HG03520 (cell line): ENCODE measurements around the gene TINCR.
"Not testable (repeated sequence)": the region's sequence is repeated elsewhere in the genome, so short reads cannot be mapped to it uniquely, and the experiment has no call there.

Experiments
- ATAC-seq: cut with Tn5 transposase; IDR thresholded peaks from one replicate; pipeline ENCODE4 v1.9.1; 2021; ENCODE audit warnings: mild to moderate bottlenecking, moderate library complexity; ENCODE audit not compliant: unreplicated experiment

The TINCR gene

DNA sequence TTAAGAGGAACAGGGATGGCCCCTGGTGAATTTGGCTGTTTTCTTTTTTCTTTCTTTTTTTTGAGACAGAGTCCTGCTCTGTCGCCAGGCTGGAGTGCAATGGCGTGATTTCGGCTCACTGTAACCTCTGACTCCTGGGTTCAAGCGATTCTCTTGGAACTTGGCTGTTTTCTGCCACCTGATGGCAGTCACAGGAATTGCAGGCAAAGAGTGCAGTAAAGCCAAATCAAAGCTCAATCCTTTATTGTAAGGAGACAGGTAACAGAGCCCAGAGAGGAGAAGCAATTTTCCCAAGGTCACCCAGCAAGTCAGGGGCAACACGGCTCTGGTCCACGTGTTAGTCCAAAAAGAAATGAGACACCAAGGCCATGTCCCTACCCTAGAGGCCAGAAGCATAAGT lies 6.2 kb downstream of the TINCR start:
- ATAC-seq, result no peak

DNA sequence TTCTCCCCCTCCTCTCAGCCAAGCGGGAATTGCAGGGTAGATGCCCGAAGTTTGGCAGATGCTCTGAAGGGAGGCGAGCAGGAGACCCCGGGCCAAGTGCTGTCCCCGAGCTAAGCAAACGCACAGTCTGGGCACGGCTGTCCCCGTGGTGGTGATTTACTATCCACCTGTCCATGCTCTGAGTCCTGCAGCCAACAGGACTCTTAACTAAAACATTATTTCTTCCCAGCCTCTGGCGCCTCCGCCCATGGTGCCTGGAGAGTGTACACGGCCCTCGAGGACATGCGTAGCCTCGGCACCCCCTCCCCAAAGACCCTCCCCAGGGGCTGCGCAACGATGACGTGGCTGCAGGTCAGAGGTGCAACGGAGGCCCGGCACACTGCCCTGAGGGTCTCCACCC lies 7.6 kb downstream of the TINCR start:
- ATAC-seq, result no peak

DNA sequence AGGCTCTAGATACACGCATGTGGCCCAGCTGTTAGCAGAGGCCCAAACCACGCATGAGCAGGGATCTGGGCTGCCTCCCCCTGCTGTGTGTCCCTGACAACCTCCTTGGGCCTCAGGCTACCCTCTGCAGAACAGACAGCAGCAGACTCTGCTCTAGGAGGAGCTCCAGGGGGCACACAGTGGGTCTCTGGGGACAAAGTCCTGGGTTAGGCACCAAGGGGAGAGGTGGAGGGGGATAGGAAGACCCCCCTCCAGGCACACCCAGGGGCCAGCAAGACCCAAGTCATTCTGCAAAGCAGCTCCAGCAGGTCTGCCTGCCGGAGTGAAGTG lies 8.0 kb downstream of the TINCR start:
- no peak for ATAC-seq

DNA sequence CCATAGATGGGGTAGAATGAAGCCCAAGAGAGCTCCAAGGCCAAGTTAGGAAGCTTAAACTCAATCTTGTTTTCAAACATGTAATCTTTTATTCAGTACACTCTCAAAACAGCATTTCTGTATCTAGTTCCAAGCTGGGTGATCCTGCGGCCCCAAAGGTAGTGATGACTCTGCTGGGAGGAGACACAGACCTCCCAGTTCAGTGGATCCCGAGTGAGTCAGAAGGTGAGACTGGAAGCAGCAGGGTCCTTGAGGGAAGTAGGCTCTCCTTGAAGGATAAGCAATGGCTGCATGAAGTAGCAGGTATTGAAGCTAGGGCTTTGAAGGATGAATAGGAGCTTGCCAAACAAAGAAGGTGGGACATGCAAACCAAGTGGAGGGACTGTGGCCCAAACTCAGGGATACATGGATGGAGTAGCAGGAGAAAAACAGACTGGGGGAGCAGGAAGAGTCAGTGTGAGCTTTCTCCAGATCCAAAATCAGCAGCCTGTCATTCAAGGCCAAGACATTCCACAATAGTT lies 9.6 kb downstream of the TINCR start:
- ATAC-seq, result no peak

DNA sequence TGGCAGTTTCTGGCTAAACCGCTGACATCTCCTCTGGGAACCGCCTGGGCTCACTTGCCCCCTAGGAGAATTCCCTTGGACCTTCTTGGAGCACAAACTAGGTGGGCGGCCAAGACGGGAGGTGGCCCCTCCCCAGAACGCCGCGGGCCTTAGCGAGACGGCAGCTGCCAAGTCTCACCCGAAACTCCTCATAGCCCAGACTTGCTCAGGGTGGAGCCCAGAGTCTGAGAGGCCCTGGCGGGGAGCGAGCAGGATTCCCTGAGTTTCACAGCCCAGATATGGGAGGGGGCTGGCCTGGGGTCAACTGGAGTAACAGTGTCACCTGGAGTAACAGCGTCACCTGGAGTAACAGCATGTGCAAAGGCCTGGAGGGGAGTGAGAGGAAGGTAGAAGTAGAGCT lies 10.1 kb downstream of the TINCR start:
- no peak for ATAC-seq

DNA sequence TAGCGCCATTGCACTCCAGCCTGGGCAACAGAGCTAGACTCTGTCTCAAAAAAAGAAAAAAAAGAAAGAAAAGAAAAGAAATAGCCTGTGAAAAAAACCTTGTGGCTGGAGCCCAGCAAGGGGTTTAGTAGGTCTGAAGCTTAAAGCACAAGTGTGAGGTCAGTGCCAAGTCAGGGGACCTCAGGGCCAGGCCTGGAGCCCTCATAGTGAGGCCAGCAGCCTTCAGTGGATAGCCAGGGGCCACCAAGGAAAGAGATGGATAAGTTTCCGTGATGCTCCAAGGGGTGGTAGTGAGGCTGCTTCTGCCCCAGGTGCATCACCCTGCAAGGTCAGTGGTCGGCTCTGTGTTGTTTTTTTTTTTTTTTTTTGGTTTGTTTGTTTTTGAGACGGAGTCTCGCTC lies 12.9 kb downstream of the TINCR start:
- no peak for ATAC-seq

DNA sequence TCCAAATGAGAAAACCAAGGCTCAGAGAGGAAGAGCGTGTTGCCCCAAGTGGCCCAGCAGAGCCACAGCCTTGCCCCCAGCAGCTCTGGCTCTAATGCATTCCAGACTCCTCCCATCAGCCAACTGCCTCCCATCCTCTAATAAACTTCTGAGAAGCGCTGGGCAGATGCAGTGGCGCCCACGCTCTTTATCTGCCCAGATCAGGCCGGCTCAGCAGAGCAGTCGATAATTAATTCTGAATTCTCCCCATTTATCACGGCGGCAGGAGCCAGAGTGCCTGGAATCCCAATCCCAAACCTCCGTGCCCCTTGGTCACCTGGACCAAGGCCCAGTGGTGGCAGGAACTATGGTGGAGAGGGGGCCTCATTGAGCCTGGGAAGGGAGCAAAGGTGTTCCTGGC lies 13.9 kb downstream of the TINCR start:
- ATAC-seq, result no peak

DNA sequence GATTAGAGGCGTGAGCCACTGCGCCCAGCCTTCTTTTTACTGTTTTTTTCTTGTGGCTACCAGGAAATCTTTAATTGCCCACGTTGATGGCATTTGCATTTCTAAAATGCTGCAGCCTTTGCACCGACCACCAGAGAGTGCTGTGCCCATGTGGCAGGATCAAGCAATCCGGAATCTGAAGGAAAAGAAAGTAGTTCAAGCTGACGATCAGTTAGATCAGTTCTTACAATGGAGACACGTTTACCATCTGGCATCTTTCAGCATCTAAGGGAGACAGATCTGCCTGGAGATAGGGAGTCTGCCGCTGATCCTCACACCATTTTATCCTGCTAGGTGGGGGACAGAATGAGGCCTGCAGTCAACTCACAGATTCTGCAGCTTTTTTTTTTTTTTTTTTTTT lies 19.9 kb downstream of the TINCR start:
- no peak for ATAC-seq

DNA sequence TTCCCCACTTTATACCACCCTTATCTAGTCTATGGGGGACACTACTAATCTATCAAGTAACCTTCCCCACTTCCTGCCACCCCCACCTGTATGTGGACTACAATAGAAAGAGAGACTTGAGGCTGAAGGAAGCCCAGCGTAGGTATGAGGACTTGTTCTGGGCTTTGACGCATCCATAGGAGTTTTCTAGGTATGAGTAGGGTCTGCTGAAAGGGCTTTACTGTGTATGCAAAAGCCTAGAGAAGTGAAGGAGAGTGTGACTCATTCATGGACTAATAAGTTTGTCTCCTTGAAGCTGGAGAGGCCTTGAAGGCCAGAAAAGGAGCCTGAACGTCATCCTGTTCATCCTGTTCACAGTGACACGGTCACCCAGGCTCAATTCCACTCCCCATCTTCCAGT lies 21.8 kb downstream of the TINCR start:
- ATAC-seq, result no peak

DNA sequence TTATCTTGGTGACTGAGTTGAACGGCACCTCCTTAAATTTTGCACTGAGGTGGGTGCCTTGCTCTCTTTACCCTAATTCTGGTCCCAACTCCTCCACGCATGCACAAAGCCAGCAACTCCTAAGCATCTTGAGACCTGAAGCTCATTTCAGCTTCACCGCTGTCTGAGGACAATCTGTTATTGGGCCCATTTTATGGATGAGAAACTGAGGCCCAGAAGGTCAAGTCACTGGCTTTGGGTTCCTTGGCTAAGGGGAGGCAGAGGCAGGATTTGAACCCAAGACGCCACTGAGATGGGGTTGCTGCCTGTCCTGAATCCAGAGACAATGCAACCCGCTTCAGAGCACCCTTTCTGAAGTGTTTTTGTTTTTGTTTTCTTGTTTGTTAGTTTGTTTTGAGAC lies 22.7 kb downstream of the TINCR start:
- ATAC-seq, result no peak

DNA sequence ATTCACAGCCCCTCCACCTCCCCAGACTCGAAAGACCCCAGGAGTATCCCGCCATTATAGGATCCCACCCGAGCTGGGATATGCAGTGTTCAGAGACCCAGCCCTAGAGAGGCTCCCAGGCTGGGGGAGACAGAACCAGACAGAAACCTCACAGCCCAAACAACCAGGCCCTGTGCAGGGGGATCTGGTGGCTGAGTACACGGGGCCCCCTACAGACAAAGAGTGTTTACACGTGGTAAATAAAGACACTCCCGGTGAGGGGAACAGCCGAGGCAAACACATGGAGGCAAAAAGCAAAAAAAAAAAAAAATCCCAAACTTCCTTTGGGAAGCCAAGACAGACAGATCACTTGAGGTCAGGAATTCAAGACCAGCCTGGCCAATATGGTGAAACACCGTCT lies 25.1 kb downstream of the TINCR start:
- ATAC-seq, result no peak

DNA sequence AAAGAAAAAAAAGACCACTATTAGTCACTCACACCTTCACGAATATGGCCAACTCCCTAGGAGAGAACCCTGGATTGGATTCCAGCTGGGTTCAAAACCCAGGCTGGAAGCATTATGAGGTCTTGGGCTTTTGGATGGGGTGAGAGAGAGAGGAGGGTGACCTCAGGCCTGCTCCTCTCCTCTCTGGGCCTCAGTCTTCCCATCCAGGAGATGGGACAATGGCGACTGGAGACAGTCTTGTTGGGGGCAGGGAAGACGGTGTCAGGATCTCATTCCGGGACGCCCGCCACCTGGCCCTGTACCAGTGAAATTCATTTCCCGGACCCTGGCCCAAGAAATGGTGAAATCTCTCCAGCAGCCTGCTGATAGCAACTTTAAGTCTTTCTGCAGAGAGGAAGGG lies 26.3 kb downstream of the TINCR start:
- ATAC-seq, result no peak

DNA sequence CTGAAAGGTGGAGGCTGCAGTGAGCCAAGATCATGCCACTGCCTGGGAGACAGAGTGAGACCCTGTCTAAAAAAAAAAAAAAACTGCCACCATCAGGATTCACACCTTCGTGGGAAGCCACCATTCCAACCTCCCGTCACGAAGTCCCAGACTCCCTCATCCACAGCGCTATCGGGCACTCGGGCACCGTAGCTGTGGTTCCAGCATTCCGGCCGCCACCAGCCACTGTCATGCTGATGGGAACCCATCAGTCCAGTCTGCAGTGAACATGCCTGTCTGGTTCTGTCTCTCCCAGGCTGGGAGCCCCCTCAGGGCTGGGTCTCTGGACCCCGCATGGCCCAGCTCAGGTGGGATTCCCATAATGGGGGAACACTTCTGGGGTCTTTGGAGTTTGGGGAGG lies 27.5 kb downstream of the TINCR start:
- no peak for ATAC-seq

DNA sequence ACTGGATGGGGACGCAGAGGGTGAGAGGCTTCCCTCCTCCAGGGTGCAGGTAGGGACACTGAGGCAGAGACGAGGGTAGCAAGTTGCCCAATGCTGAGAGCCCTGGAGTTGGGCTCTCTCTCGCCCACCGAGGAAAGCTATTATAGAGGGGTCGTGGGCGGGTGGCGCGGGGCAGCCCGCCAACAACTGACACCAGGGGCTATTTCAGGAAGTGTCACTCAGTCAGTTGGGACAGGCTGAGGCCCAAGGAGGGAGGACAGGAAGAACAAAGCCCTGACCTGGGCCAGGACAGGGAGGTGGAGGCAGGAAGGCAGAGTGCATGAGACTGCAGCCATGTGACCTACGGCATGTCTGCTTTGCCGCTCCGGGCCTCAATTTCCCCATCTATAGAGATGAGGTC lies 29.9 kb downstream of the TINCR start:
- no peak for ATAC-seq

DNA sequence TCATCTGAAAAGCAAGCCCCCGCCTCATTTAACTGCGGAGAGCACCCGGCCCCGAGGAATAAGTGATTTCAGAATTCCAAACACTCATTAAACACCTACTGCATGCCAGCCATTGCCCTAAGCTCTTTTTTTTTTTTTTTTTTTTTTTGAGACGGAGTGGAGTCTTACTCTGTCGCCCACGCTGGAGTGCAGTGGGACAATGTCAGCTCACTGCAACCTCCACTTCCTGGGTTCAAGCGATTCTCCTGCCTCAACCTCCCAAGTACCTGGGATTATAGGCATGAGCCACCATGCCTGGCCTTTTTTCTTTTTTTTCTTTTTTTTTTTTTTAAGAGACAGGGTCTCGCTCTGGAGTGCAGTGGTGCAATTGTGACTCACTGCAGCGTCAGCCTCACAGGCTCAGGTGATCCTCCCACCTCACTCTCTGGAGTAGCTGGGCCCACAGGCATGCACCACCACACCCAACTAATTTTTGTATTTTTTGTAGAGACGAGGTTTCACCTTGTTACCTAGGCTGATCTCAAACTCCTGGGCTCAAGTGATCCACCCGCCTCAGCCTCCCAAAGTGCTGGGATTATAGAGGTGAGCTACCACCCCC lies 30.7 kb downstream of the TINCR start:
- not testable (repeated sequence) for ATAC-seq

DNA sequence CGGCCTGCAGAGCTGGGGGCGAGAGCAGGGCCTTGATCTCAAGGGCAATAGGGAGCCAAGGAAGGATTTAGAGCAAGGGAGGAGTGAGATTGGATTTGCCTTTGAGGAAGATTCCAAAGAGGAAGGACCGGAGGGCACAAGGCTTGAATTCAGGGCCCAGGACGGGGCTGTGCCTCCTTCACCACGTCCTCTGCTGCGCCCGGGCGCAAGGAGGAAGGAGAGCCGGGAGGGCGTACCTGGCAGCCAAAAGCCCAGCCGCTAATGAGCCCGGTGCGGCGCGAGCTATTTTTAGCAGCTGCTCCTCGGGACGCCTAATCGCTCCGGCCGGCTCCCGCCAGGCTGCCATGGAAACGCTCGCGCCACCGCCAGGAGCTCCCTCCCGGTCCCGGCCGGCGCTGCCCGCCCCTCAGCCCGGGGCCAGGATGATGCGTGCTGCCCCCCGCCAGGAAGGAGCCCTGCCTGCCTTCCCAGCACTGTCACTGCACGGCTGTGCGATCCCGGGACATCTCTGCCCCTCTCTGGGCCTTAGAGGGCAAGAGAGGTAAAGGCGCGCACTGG lies 31.3 kb downstream of the TINCR start:
- ATAC-seq, result no peak

DNA sequence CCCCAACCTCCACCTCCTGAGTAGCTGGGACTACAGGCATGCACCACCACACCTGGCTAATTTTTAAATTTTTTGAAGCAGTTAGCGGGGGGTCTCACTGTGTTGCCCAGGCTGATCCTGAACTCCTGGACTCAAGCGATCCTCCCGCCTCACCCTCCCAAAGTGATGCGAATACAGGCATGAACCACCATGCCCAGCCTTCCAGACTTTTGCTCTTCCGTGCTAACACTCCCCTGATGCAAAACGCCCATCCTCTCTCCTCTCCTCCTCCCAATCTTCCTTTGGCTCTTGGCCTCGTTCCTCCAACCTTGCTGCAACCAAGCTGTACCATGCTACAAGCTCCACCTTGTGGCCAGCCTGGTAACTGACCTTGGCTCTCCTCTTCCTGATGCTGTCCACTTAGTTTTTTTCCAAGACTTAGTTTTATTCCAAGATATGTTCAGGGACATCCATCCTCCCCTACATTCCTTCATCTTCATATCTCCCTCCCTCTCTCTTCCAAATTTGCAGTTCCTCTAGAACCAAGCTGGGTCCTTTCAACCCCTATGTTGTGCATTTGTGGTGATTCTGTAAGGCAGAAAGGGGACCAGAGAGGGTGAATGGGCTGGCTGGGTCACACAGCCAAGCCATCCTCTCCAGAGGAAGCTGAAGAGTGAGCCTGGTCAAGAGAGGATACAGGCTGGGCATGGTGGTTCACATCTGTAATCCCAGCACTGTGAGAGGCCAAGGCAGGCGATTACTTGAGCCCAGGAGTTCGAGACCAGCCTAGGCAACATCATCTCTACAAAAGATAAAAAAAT lies 32.8 kb downstream of the TINCR start:
- no peak for ATAC-seq

DNA sequence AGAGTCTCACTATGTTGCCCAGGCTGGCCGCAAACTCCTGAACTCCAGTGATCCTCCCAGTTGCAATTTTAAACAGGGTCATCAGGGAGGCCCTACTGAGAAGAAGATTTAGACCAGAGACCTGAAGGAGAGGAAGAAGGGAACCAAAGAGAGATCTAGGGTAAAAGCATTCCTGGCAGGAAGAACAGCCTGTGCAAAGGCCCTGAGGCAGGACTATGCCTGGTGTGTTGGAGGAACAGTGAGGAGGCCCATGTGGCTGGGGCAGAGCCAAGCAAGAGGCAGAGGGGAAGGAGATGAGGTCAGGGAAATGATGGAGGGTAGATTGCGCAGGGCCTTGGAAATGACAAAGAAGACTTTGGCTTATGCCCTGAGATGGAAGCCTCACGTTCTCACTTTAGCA lies 34.5 kb downstream of the TINCR start:
- ATAC-seq, result no peak

DNA sequence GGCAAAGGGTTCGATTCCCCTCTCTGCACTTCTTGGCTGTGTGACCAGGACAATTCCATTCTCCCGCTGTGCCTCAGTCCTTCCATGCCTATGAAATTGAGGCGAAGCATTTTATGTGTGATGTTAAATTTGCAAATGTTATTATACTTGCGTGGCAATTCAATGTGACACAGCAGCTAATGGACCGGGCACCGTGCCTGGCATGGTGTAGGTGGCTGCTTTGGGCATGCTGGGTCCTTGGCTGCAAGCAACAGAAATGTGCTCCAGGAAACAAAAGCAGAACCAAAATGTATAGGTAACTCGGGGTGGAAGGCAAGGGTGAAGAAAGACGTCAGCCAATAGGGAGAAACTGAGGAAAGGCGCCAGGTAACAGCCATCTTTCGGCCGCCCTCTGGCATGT lies 37.1 kb downstream of the TINCR start:
- no peak for ATAC-seq

DNA sequence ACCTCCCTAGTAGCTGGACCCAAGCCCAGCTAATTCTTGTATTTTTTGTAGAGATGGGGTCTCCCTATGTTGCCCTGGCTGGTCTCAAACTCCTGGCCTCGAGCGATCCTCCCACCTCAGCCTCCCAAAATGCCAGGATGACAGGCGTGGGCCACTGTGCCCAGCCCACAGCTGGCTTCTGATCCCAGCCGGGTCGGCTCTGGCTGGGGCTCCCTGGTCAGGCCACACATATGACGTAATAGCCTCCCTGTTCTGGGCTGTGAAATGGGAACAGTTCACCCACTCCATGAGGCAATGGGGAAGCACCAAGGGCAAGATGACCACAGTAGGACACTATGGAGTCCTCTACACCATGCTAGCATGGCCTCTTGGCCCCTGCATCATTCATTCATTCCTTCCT lies 41.1 kb downstream of the TINCR start:
- no peak for ATAC-seq

DNA sequence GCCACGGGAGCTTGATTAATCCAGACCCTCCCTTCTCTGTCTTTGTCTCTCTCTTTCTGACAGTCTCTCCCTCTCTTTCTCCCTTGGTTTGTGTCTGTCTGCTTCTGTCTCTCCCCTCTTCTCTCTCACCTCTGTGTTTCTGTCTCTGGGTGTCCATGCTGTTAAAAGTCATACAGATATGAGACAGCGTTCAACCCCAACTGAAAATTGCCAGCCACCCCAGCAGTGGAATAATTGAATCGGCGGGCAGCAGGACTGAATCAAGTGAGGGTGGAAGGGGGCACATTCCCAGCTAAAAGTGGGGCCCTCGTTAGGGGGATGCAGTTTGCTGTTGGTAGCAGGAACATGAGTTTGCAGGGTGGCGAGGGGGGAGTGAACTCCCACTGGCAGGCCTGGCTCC lies 43.7 kb downstream of the TINCR start:
- no peak for ATAC-seq

DNA sequence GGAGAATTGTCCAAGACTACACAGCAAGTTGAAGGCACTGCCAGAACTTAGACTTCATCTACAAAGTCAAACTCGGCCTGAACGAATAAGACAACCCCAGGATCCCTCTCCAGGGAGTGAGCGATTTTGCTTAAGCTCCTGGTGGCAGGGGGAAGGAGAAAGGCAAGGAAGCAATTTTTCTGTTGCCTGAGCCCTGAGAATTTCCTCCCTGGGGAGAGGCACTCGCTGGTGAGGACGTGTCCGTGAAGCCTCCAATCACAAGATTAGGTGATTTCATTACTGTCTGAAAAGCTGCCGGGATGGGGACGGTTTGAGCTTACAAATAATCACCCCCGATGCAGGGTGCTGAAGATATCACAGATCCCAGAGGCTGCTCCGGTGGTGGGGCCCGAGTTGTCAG lies 45.6 kb downstream of the TINCR start:
- no peak for ATAC-seq

DNA sequence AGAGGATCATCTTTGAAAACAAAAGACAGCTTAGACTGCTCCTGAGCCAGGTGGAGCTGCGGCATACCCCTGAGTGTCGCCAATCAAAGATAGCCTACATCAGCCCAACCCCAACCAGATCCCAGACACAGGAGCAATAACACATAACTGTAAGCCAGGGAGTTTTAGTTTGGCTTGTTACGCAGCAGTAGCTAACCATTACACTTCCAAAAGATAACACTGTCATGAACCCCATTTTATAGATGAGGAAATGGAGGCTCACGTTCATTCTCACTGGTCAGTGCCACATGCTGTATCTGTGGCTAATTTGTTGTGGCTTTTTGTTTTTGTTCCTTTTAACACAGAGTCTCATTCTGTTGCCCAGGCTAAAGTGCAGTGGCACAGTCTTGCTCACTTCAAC lies 47.3 kb downstream of the TINCR start:
- ATAC-seq, result no peak
